SH-SY5Y (cell line): ENCODE measurements around the gene LYPLAL1.

Experiments used
- GATA2 ChIP-seq: IDR thresholded peaks from 2 replicates; pipeline ENCODE4 v1.6.1; 2011; ENCODE audit warnings: mild to moderate bottlenecking, low read depth, low read length
- GATA3 ChIP-seq: IDR thresholded peaks from 2 replicates; pipeline ENCODE4 v1.6.1; 2011; ENCODE audit warnings: low read depth, mild to moderate bottlenecking, low read length, moderate library complexity

GRCh38 chr1:219149953-219150352 lies 23.7 kb upstream of the LYPLAL1 start:
- TF ChIP-seq GATA2 (no peak), GATA3 (no peak)
